ENCODE data around the gene SIM2.

SIM2 gene

GRCh38 chr21:36754241-36754898 lies 55.5 kb downstream of the SIM2 start:
- TF ChIP-seq POLR2AphosphoS5 (IDR thresholded peaks at IDR 0.05; ENCODE audit: low read depth, low read length), result no peak
- no peak for TF ChIP-seq TAF1 (IDR thresholded peaks at IDR 0.05; ENCODE audit: borderline replicate concordance, insufficient read depth, low read length)

DNA sequence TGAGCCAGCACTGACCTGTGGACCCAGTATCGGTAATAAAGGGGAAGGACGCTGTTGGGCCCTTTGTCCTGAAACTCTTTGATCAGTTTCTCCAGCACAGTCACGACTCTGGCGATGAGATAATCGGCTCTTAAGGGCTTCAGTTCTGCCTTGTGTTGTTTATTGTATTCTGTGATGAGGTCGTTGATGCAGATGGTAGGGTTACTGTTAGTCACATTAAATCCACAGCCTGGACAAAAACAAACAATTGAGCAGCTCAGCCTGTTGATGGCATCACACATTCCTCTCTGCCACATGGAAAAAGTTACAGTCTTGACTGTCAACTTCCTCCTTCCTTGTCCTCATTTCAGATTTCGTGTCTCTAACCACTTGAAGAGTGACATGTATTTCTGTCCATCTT lies 57.6 kb downstream of the SIM2 start:
- no peak for TF ChIP-seq FOXP2 (optimal IDR thresholded peaks at IDR 0.05; ENCODE audit: borderline replicate concordance, extremely low read depth, extremely low read length, insufficient read depth)
- no peak for TF ChIP-seq POLR2AphosphoS5 (IDR thresholded peaks at IDR 0.05; ENCODE audit: low read depth, low read length)
- TF ChIP-seq TAF1 (IDR thresholded peaks at IDR 0.05; ENCODE audit: borderline replicate concordance, insufficient read depth, low read length), result no peak
- TF ChIP-seq SIN3A (IDR thresholded peaks at IDR 0.05; ENCODE audit: borderline replicate concordance, insufficient read depth, low read length), result no peak
- no peak for TF ChIP-seq REST (IDR thresholded peaks at IDR 0.05; ENCODE audit: insufficient read depth in 1 of 2, low read depth in 2 of 2, low read length in 2 of 2)

DNA sequence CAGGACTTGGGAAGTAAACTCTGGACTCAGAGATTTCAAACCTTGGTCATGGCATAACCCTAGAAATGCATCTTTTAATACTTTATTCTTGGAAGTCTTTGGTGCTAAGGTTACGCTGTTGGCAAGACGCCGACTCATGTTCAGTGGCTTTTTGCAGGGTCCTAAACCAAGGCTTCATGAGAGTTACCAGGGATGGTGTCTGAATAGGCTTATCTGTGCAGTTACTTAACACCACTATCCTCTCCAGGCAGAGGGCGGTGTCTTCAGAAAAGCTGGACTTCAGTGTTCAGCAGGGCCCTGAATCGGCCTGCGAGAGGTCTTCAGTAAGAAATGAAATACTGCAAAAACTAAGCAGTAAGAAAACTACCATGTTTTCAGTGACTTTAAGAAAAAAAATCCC lies 58.3 kb downstream of the SIM2 start:
- TF ChIP-seq FOXP2 (optimal IDR thresholded peaks at IDR 0.05; ENCODE audit: borderline replicate concordance, extremely low read depth, extremely low read length, insufficient read depth) (no peak), POLR2AphosphoS5 (IDR thresholded peaks at IDR 0.05; ENCODE audit: low read depth, low read length) (no peak), REST (IDR thresholded peaks at IDR 0.05; ENCODE audit: insufficient read depth in 1 of 2, low read depth in 2 of 2, low read length in 2 of 2) (no peak), TAF1 (IDR thresholded peaks at IDR 0.05; ENCODE audit: borderline replicate concordance, insufficient read depth, low read length) (no peak)

DNA sequence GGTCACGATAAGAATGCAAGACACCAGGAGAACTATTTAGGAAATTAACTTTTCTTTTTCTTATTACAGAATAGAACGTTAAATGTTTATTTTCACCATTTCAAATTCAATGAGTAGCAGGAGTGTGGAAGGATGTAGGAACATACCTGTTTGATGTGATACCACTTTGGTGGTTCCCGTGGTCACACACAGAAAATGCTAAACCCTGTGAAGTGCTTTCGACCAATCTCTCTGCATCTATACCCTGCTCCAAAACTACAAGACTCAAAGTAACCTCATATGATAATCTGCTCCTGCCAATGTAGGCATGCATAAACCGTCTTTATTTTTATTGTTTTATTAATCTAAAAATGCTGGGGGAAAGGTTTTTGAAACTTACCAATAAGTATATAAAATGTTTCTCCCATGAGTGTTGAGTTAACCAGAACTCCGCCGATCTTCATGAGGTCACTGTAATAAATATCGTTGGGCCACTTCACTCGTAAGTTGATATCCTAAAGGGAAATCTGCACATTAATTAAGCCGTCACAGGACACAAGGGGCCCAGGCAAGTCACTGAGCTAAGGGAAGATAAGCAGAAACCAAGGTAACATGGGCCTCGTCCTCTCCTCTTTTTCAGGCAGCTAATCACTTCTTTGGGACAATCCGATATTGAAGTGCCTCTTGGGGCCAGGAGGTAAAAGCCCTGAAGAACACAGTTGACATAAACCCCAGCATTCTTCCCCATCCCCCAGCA lies 60.6 kb downstream of the SIM2 start:
- no peak for TF ChIP-seq SIN3A (IDR thresholded peaks at IDR 0.05; ENCODE audit: borderline replicate concordance, insufficient read depth, low read length)
- no peak for TF ChIP-seq TAF1 (IDR thresholded peaks at IDR 0.05; ENCODE audit: borderline replicate concordance, insufficient read depth, low read length)
- TF ChIP-seq FOXP2 (optimal IDR thresholded peaks at IDR 0.05; ENCODE audit: borderline replicate concordance, extremely low read depth, extremely low read length, insufficient read depth), result no peak
- no peak for TF ChIP-seq REST (IDR thresholded peaks at IDR 0.05; ENCODE audit: insufficient read depth in 1 of 2, low read depth in 2 of 2, low read length in 2 of 2)
- TF ChIP-seq POLR2AphosphoS5 (IDR thresholded peaks at IDR 0.05; ENCODE audit: low read depth, low read length), result no peak

GRCh38 chr21:36761685-36762084 lies 62.8 kb downstream of the SIM2 start:
- no peak for TF ChIP-seq TAF1 (IDR thresholded peaks at IDR 0.05; ENCODE audit: borderline replicate concordance, insufficient read depth, low read length)
- no peak for TF ChIP-seq FOXP2 (optimal IDR thresholded peaks at IDR 0.05; ENCODE audit: borderline replicate concordance, extremely low read depth, extremely low read length, insufficient read depth)
- no peak for TF ChIP-seq POLR2AphosphoS5 (IDR thresholded peaks at IDR 0.05; ENCODE audit: low read depth, low read length)
- TF ChIP-seq REST (IDR thresholded peaks at IDR 0.05; ENCODE audit: insufficient read depth in 1 of 2, low read depth in 2 of 2, low read length in 2 of 2), result no peak
- TF ChIP-seq SIN3A (IDR thresholded peaks at IDR 0.05; ENCODE audit: borderline replicate concordance, insufficient read depth, low read length), result no peak

Data from PFSK-1 (cell line).